COLO668 (cell line): ENCODE measurements around the gene SATB1.

ENCODE experiments used
- DNase-seq: peaks from one replicate; lab custom pipeline; 2025; ENCODE audit not compliant: unreplicated experiment; lab: John Stamatoyannopoulos, UW

SATB1 gene

DNA sequence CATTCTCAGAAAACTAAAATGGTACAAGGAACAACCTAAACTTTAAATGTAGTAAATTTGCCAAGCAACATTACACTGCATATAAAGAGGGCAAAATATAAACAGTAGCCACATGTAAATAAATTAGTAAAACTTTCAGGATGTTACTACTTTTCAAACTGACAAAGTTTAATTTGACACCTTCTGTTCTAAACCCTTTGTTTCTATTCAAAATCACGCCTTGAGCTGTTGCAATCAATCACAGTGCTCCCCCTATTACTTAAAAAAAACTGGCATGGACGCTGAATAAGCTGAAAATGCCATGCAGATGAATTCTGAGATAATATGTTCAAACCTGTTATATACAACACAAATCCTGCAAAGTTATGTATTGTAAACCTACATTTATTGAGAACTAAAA lies 69.3 kb downstream of the SATB1 start:
- DNase-seq: no peak

DNA sequence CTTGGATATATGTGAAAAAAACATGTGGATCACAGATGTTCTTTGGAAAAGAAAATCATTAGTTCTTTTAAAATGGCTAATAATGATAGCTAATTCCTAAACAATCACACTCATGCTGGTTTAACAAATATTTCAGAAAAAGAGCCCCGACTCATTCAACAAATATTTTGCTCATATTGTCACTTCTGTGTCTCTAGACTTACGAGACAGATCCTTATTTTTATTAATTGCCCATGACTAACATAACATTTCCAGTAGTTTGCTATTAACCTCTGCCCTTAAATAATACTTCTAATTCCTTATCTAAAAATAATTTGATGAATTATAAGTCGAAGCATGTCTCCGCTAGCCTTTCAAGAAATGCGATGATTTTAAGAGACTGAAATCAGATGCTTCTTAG lies 70.4 kb downstream of the SATB1 start:
- no peak for DNase-seq

- DNase-seq: peak; percentile 70
These were observed 73.1 kb downstream of the SATB1 start for GRCh38 chr3:18351823-18352744.

DNA sequence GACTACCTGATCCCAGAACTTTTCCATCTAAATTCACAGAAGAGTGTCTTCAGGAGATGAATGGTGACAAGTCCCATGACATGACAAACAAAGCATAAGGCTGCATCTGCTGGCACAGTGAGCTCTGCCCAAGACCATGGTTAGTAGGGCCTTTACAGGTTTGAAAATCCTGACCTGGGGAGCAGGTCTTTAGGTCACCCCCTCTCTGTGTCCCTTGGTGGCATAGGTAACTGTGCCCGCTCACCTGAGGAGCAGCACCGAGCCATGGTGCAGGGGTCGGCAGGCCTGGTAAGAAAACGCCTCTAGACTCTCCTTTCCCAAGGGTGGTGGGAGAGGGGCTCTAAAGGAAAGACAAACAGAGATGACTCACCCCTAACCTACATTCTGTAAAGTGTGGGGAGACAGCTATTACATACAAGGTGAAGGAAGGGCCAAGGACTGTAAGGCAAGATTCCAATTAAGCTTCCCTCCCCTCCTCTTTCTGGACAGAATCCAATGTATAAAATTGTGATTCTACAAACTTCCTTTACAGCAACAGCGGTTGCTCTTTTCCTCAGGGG lies 74.0 kb downstream of the SATB1 start:
- no peak for DNase-seq

DNA sequence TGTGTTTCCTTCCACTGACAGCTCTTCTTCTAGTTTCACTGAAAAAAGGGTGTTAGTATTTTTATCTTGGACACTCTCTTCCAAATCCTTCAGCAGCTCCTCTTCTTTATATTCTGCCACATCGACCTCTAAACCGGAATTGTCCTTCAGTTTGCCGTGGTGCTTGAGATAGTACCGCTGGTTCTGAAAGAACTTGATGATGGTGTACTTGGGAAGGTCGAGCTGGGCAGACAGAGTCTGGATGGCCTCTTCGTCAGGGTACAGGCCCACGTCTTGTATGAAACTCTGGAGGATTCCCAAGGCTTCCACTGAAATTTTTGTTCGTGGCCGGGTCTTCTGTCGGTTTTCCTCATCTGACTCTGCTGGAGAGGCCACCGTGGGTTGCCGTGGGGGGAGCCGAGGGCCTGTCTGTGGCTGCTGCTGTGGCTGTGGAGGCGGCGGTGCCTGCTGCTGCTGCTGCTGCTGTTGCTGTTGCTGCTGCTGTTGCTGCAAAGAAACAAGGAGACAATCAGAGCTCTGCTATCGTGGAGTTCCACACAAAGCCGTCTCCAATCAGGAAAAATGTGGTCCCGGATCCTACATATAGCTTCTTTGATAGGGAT lies 75.8 kb downstream of the SATB1 start:
- DNase-seq: no peak

- DNase-seq: no peak
These were observed 79.0 kb downstream of the SATB1 start for GRCh38 chr3:18346097-18346496.

DNA sequence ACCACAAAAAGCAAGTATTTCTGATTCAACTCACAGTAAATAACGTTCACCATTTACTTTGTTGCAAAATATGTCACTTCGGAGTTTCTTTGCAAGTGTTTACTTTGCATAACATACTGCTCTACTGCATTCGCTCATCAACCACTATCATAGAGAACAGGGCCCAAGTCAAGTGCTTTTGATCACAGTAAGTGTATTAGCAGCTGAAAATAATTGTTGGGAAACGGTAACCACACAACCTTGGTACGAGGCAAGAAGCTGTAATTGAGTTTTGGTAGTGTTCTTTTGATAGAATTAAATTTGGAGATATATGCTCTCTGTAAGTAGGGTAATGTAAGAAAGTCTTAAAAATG lies 80.1 kb downstream of the SATB1 start:
- DNase-seq: no peak

- DNase-seq: no peak
These were observed 80.7 kb downstream of the SATB1 start for GRCh38 chr3:18344306-18345014.

DNA sequence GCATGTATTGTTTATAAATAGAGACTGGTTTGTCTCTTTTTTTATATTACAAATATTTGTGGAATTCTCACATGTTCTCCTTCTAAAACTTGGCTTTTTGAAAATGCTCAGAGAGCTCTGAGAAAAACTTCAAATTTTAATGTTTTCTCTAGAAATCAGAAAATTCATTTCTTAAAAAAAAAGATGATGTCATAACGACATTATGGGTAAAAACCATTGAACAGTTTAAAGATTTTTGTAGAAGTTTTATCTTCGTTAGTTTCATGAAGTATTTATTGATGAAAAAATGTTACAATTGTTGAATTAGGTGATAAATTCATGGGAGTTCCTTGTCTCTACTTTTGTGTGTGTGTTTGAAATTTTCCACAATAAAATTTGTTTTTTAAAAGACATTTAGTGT lies 81.3 kb downstream of the SATB1 start:
- DNase-seq: no peak

DNA sequence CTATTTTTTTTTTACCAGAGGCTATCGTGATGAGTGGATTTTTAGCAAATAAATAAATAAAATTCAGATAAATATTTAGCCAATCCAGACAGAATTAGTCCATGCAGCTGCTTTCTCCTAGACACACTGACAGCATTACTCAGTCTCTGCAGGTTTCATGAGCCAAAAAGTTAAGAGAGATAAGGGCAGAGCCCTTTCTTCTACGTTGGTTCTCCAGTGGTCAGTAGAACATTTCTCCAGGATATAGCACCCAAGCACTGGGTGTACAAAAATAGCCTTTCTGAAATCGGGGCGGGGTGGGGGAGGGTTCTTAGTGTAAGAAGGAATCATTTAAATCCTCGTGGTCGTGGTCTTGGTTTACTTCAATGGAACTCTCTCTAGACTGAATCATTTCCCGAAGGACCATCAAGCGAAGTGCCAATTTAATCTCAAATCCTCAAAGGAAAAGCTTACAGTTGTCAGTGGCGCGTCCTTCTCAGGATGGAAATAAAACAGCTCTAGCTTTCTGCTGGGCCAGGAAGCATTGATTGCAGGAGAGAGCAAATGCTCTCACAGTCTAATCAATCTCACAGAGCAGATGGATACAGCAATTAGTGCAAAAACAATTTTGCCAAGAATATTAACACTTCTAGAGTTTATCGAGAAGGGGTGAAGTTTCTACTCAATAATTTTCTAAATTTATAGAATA lies 86.2 kb downstream of the SATB1 start:
- no peak for DNase-seq

DNA sequence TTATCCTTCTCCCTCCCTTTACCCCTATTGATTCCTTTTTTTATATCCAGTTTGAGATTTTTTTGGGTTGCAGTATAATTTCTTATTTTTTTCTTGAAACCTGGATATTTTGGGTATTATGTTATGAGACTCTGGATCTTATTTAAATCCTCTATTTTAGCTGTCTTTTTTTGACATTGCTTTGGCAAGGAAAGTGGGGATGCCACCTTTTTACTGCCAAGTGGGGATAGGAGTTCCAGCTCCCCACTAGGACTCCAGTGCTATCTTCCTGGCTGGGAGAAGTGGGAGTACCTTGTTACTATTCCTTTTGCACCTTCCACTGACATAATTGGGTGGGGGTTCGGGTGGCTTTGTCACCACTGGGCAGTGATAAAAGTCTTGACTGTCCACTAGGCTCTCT lies 87.9 kb downstream of the SATB1 start:
- DNase-seq: no peak

- DNase-seq: no peak
These were observed 90.1 kb downstream of the SATB1 start for GRCh38 chr3:18334837-18335601.

GRCh38 chr3:18330772-18331441 lies 94.2 kb downstream of the SATB1 start:
- DNase-seq: peak; percentile 5

GRCh38 chr3:18308096-18308650 lies 117.0 kb downstream of the SATB1 start:
- DNase-seq: no peak

- no peak for DNase-seq
These were observed 117.6 kb downstream of the SATB1 start for GRCh38 chr3:18307529-18307928.

GRCh38 chr3:18302517-18302916 lies 122.6 kb downstream of the SATB1 start:
- DNase-seq: no peak

- DNase-seq: no peak
These were observed 123.4 kb downstream of the SATB1 start for GRCh38 chr3:18301781-18302180.

- no peak for DNase-seq
These were observed 124.2 kb downstream of the SATB1 start for GRCh38 chr3:18300916-18301315.

DNA sequence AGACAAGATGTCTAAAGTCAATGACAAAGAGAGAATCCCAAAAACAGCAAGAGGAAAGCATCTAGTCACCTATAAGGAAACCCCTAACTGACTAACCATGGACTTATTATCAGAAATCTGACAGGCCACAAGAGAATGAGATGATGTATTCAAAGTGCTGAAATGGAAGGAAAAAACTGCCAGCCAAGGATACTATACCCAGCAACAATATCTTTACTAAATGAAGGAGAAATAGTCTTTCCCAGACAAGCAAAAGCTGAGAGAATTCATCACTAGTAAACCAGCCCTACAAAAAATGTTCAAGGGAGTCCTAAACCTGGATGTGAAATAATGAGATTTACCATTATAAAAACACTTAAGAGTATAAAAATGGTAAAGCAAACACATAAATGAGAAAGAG lies 128.0 kb downstream of the SATB1 start:
- DNase-seq: no peak
